CD14-positive monocyte (primary cell): Measurements from ENCODE around the gene CD80. TPM values are rescaled to one million over a fixed set of nuclear protein-coding genes. Genes with fewer than 3 reads are reported as not detected.

Experiments
- DNase-seq, 3 donors: peaks; one replicate each; pipeline ENCODE4 v3.0.0-alpha.2; 2011 to 2022
- H2AFZ ChIP-seq: 2 replicates; pipeline ENCODE4 v1.6.0; 2012; ENCODE audit warnings: mild to moderate bottlenecking, low read depth, low read length, inconsistent platforms; ENCODE audit not compliant: insufficient read depth, poor library complexity, severe bottlenecking
- H3K27ac ChIP-seq, 2 donors: 1 replicate in 1 of 2; 2 replicates in 1 of 2; pipeline ENCODE4 v1.5.1; 2012 to 2013; ENCODE audit warnings: low read length in 2 of 2, control low read depth in 1 of 2, inconsistent platforms in 1 of 2, low read depth in 1 of 2, mild to moderate bottlenecking in 1 of 2
- H3K27me3 ChIP-seq, 2 donors: one replicate each; pipeline versions ENCODE4 v1.6.0 to v1.6.1; 2011 to 2013; ENCODE audit warnings: low read length in 2 of 2; ENCODE audit not compliant: control insufficient read depth in 2 of 2, insufficient read depth in 2 of 2
- H3K36me3 ChIP-seq, 2 donors: replicated peaks in 1 of 2; 1 replicate in 1 of 2; 2 replicates in 1 of 2; pipeline versions ENCODE4 v1.5.1 to v1.6.1; 2012 to 2013; ENCODE audit warnings: low read length in 2 of 2, control low read depth in 1 of 2, inconsistent platforms in 1 of 2, mild to moderate bottlenecking in 1 of 2; ENCODE audit not compliant: insufficient read depth in 2 of 2, control insufficient read depth in 1 of 2
- H3K4me1 ChIP-seq, 2 donors: 1 replicate in 1 of 2; 2 replicates in 1 of 2; pipeline versions ENCODE4 v1.5.1 to v1.6.1; 2012 to 2013; ENCODE audit warnings: low read length in 2 of 2, control low read depth in 1 of 2, inconsistent platforms in 1 of 2, mild to moderate bottlenecking in 1 of 2, moderate library complexity in 1 of 2; ENCODE audit not compliant: insufficient read depth in 2 of 2, control insufficient read depth in 1 of 2
- H3K4me2 ChIP-seq: replicated peaks from 2 replicates; pipeline ENCODE3; 2012; ENCODE audit warnings: low read length, moderate library complexity, mild to moderate bottlenecking; ENCODE audit not compliant: poor library complexity, severe bottlenecking; ENCODE audit errors: extremely low read depth
- H3K4me3 ChIP-seq, 3 experiments: fragments of 200-600 bp in 1 of 3; sonication (generic) in 1 of 3; replicated peaks in 1 of 3; 1 replicate in 2 of 3; 2 replicates in 1 of 3; pipeline ENCODE4 v1.5.1; 2011 to 2013; ENCODE audit warnings: low read length in 3 of 3, mild to moderate bottlenecking in 3 of 3, control low read depth in 2 of 3, low read depth in 2 of 3, inconsistent platforms in 1 of 3, moderate library complexity in 1 of 3
- H3K79me2 ChIP-seq: 2 replicates; pipeline ENCODE4 v1.6.0; 2012; ENCODE audit warnings: mild to moderate bottlenecking, control low read depth, inconsistent platforms, low read length, moderate library complexity; ENCODE audit not compliant: insufficient read depth
- H3K9ac ChIP-seq: 2 replicates; pipeline ENCODE4 v1.6.0; 2017; ENCODE audit warnings: low read length, mild to moderate bottlenecking; ENCODE audit not compliant: insufficient read depth, poor library complexity, severe bottlenecking
- H3K9me3 ChIP-seq, 2 donors: replicated peaks in 1 of 2; 1 replicate in 1 of 2; 2 replicates in 1 of 2; pipeline versions ENCODE4 v1.5.1 to v1.6.1; 2012 to 2013; ENCODE audit warnings: low read length in 2 of 2, control low read depth in 1 of 2; ENCODE audit not compliant: control insufficient read depth in 1 of 2, insufficient read depth in 1 of 2
- H4K20me1 ChIP-seq: 2 replicates; pipeline ENCODE4 v1.6.0; 2012; ENCODE audit warnings: mild to moderate bottlenecking, low read length, control low read depth, moderate library complexity; ENCODE audit not compliant: insufficient read depth
- H3K27ac Mint-ChIP-seq, 7 donors: one replicate each; pipeline ENCODE4 v1.8.0; 2020; ENCODE audit warnings: mild to moderate bottlenecking in 7 of 7, mixed read lengths in 7 of 7, moderate library complexity in 6 of 7, inconsistent platforms in 2 of 7
- H3K27me3 Mint-ChIP-seq, 3 donors: one replicate each; pipeline ENCODE4 v1.8.0; 2021 to 2022; ENCODE audit warnings: low read depth in 3 of 3, mild to moderate bottlenecking in 3 of 3, mixed read lengths in 3 of 3, moderate library complexity in 3 of 3, inconsistent platforms in 1 of 3
- H3K36me3 Mint-ChIP-seq, 2 donors: one replicate each; pipeline ENCODE4 v1.8.0; 2020; ENCODE audit warnings: mixed read lengths in 2 of 2, inconsistent platforms in 1 of 2, mild to moderate bottlenecking in 1 of 2
- H3K4me1 Mint-ChIP-seq: one replicate; pipeline ENCODE4 v1.8.0; 2020; ENCODE audit warnings: mild to moderate bottlenecking, mixed read lengths
- H3K4me3 Mint-ChIP-seq, 2 donors: one replicate each; pipeline ENCODE4 v1.8.0; 2020; ENCODE audit warnings: mild to moderate bottlenecking in 2 of 2, mixed read lengths in 2 of 2, moderate library complexity in 1 of 2
- H3K9me3 Mint-ChIP-seq, 7 donors: one replicate each; pipeline ENCODE4 v1.8.0; 2020 to 2022; ENCODE audit warnings: mixed read lengths in 7 of 7, mild to moderate bottlenecking in 6 of 7, moderate library complexity in 6 of 7, inconsistent platforms in 2 of 7
- CTCF ChIP-seq: fragments of 200-600 bp; IDR thresholded peaks from one replicate; pipeline ENCODE4 v1.8.0; 2022; ENCODE audit warnings: antibody characterized with exemption, mild to moderate bottlenecking
- WGBS: methylation state at CpG from one replicate; pipeline ENCODE4 v1.1.5; 2013; ENCODE audit warnings: missing lambda C conversion rate; ENCODE audit not compliant: insufficient coverage; 5-methylcytosine and 5-hydroxymethylcytosine counted together
- intact Hi-C, 2 donors: fragments of 100-400 bp; cut with micrococcal nuclease; formaldehyde crosslinking; loops; one replicate each; pipeline versions ENCODE4 v1.15.0 to v1.15.1; 2023
- polyA plus RNA-seq, 3 donors: library from polyadenylated mRNA; depleted of rRNA in 1 of 3; unstranded in 2 of 3; stranded (reverse) in 1 of 3; fragments of 300-500 nt in 2 of 3; fragments of >200 nt in 1 of 3; fragmentation: Illumina TruSeq in 2 of 3; gene quantifications; 1 replicate in 2 of 3; 2 replicates in 1 of 3; pipeline ENCODE4 v1.2.3, GENCODE V29; 2012 to 2021

CD80 gene
- polyA plus RNA-seq, 3 donors: 0.47 to 0.87 (median 0.47) TPM

DNA sequence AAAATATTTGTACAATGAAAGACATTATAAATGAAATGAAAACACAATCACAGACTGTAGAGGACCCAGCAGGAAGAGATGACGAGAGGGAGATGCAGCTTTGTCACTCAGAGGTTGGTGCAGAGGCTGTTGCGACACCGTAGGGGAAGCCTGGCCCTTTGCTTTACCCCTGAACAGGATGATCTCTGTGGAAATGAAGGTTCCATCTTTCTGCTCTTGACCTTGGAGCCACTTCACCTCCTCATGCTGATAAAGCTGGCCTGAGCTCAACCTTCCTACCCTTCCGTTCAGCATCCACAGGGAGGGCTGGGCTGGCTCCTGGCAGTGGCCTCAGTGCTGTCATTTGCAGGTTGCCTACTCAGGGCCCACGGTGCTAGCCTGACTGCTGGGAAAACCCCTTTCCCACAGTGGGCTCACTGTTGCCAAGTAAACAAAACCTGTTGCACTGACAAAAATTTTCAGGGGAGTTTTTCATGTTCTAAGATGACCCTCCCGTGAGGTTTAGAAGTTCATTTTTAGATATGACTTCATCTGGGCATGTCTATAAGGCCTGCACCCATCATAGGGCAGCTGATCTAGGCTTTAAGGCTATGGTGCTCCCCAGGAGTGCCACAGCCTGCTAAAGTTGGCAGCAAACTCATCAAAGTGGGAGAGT, 3.0 kb upstream of the CD80 start:
- Histone ChIP-seq H3K79me2 (no peaks in the 10 kb centered on the region), H3K36me3 (no peaks in the 10 kb centered on the region), H3K4me1 (peaks cover 31 to 33% of the 10 kb centered on the region in 2 donors), H3K27me3 (no peaks in the 10 kb centered on the region), H3K4me2 (no peak overlapping the region), H3K4me3 (no peak overlapping the region), H3K27ac (peak overlapping the region; percentile 85 to 95), H3K9ac (peak overlapping the region; percentile 45), H2AFZ (peak overlapping the region; percentile 17), H3K9me3 (no peaks in the 10 kb centered on the region), H4K20me1 (no peaks in the 10 kb centered on the region)
- Mint-ChIP-seq H3K27me3 (peaks cover 0 to 2% (median 1%) of the 10 kb centered on the region in 3 donors), H3K27ac (peak overlapping the region; percentile 94 to 98 (median 97)), H3K36me3 (peaks cover 0 to 2% of the 10 kb centered on the region in 2 donors), H3K4me1 (peaks cover 37% of the 10 kb centered on the region), H3K9me3 (no peaks in the 10 kb centered on the region), H3K4me3 (peak overlapping the region in 1 of 2 donors; percentile 30)
- peak; percentile 91 to 97 (median 92) for DNase-seq
- no peak for TF ChIP-seq CTCF
- 33% methylated on average over 5 of the region's 6 CpGs for WGBS
- intact Hi-C loops: loop anchor here in 1 of 2 donors (1.0 kb wide), 1 partner anchor 76 kb away; no protein-coding TSS in a partner anchor

DNA sequence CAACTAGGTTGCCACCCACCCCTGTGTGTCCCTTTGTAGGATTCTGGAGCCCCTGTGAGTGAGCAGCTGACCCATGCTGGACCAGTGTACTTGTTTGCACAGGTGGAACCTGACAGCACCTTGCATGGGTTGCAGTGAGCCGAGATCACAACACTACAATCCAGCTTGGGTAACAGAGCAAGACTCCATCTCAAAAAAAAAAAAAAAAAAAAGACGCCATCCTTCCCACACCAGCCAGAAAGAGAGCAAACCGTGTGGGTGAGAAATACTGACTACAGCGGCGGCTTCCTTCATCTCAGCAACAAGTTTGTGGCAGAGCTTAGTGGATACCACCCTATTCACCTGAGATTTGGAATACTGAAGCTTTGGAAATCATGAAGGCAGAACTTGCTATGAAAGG, 746 bp upstream of the CD80 start:
- 60% methylated on average over 1 of the region's 5 CpGs for WGBS
- TF ChIP-seq CTCF: no peak
- Histone ChIP-seq H3K4me1 (peaks cover 40 to 42% of the 10 kb centered on the region in 2 donors), H3K27ac (peak overlapping the region in 1 of 2 donors; percentile 84), H3K36me3 (no peaks in the 10 kb centered on the region), H4K20me1 (no peaks in the 10 kb centered on the region), H3K79me2 (no peaks in the 10 kb centered on the region), H3K9me3 (no peaks in the 10 kb centered on the region), H2AFZ (no peak overlapping the region), H3K27me3 (no peaks in the 10 kb centered on the region), H3K4me2 (no peak overlapping the region), H3K4me3 (no peak overlapping the region), H3K9ac (no peak overlapping the region)
- peaks cover 51% of the 10 kb centered on the region for H3K4me1 Mint-ChIP-seq
- peak overlapping the region in 5 of 7 donors; percentile 51 to 92 (median 89) for H3K27ac Mint-ChIP-seq
- H3K9me3 Mint-ChIP-seq: no peaks in the 10 kb centered on the region
- DNase-seq: no peak
- peaks cover 0 to 2% (median 0%) of the 10 kb centered on the region in 3 donors for H3K27me3 Mint-ChIP-seq
- intact Hi-C loops: no loop called here
- no peak overlapping the region for H3K4me3 Mint-ChIP-seq
- H3K36me3 Mint-ChIP-seq: peaks cover 0 to 2% of the 10 kb centered on the region in 2 donors
